GM21786 (cell line): ENCODE measurements around the gene CROCC2.

Source experiments
- ATAC-seq: cut with Tn5 transposase; IDR thresholded peaks from one replicate; pipeline ENCODE4 v1.9.1; 2021; ENCODE audit not compliant: unreplicated experiment

CROCC2 gene

GRCh38 chr2:240904216-240905175 is 1.6 kb upstream of the CROCC2 start:
- no peak for ATAC-seq

DNA sequence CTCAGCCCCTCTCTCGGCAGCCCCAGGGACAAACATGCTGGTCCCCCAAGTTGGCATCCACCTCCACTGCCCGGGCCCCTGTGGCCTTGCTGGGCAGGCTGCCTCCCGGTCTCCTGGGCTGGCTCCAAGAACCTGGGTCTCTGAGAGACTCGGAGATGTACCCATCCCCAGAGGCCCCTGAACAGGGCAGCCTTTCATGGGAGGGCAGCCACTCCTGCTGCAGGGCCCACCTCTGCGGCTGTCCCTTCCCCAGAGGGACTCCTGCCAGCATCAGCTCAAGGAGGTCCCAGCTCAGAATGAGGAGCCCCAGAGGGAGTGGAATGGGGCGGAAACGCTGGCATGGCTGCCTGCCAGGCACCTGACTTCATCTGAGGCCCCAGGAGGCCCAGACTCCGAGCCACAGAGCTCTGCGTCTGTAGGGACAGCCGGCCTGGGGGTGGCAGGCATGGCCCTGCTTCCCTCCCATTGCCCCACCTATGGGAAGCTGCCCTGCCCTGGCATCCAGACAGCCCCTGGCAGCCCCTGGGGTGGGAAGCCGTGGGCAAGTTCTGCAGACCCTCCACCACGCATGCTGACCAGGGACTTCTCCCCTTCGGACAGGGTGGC is 857 bp upstream of the CROCC2 start:
- ATAC-seq = no peak

DNA sequence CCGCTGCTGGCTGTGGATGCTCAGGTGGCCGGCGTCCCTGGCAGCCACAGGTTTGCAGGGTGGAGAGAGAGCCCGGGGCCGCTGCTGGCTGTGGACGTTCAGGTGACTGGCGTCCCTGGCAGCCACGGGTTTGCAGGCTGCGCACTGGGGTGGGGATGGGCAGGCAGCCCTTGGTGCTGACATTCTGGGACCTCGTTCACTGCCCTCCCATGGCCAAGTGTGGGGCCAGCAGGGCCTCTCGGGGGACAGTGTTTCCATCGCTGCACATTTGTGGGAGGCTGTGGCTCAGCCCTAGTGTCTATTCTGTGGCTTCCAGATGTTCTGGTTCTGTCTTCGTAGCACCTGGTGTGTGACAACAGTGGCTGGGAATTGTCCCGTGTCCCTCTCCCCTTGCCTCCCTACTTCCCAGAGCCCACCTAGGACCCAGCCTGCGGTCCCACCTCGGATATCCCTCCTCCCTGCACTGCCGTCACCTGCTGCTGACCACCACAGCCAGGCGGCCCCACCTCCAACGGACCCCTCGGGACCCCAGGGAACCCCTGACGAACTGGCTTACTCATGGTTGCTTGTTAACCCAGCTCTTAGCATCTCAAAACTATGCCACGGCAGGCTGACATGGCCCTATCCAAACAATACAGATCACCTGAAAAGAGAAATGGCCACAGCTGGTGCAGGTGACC is 915 bp downstream of the CROCC2 start:
- no peak for ATAC-seq

- no peak for ATAC-seq
Measured at GRCh38 chr2:240909216-240909974, 3.3 kb downstream of the CROCC2 start.

DNA sequence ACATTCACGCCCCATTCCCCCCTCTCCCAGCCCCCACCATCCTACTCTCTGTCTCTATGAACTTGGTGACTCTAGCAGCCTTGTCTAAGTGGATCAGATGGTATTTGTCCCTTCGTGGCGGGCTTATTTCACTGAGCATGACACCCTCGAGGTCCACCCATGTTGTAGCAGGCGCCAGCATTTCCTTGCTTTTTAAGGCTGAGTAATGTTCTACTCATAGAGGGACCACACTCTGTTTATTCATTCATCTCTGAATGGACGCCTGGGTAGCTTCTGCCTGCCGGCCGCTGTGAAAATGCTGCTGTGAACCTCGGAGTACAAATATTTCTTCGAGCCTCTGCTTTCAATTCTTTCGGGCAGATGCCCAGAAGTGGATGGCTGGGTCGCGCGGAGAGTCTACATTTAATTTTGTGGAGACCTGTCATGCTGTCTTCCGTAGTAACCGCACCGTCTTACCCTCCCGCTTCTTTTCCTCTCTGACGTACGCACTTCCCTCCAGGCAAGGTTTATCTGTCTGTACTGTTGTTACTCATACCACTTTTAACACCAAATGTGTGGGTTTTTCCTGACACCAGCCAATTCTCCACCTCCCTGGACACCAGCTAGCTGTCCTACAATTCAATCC is 5.6 kb downstream of the CROCC2 start:
- no peak for ATAC-seq

DNA sequence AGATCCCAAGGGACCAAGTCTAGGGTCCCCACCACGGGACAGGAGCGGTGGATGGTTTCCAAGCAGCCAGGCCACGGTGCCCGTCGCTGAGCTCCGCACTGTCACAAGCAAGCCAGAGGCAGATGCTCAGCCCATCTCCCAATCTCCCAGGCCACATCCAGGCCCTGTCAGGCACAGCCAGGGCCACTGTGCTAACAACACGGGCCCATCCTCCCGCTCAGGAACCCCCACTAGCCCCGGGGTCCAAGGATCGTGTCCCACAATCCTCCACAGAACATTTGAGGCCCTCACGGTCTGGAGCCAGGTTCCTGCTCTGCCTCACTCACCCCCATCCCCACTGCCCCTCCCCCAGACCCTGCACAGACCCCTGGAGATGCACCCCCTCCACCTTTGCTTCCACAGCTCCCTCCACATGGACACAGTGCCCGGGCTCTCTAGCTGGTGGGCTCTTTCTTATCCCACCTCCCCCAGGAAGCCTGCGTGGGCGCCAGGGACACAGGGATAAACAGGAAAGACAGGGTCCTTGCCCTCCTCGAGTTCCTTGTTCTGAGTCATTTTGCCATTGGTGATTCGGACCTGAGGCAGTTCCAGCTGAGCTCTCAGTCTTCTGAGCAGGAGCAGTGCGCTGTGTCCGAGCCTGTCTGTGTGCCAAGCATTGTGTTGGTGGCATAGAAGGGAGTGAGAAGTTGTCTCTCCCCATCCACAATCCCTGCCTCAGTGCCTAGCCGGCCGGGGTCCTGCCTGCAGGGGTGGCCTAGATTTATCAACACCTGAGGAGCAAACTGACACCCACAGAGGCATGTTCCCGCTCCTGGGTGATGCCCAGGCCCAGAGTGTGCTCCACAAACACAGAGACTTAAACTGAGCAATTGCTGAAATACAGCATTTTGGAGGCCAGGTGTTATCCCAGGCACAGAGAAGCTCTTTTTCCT is 7.0 kb downstream of the CROCC2 start:
- no peak for ATAC-seq

- ATAC-seq = no peak
Measured at GRCh38 chr2:240913810-240914644, 7.9 kb downstream of the CROCC2 start.

- ATAC-seq = no peak
Measured at GRCh38 chr2:240914645-240915525, 8.7 kb downstream of the CROCC2 start.

- ATAC-seq = no peak
Measured at GRCh38 chr2:240915526-240916341, 9.6 kb downstream of the CROCC2 start.

DNA sequence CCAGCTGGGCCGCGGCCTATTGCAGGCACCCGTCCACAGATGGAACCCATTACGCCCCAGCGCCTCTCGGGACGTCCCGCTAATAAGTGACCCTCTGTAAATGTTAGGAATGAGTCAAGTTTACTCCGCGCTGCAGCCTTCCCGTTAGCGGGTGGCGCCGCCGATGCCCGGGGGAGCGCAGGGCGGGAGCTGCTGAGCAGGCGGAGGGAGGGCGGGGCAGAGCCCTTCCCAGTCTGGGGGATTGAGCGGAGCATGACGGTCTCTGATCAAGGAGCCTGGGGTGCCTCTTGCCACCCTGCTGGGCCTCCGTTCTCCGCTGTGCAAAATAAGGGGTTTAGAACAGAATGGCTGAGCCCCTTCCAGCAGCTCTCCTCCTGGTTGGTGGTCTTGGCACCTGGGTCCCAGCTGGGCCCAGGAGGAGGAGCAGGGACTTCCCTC is 10.5 kb downstream of the CROCC2 start:
- ATAC-seq = no peak

DNA sequence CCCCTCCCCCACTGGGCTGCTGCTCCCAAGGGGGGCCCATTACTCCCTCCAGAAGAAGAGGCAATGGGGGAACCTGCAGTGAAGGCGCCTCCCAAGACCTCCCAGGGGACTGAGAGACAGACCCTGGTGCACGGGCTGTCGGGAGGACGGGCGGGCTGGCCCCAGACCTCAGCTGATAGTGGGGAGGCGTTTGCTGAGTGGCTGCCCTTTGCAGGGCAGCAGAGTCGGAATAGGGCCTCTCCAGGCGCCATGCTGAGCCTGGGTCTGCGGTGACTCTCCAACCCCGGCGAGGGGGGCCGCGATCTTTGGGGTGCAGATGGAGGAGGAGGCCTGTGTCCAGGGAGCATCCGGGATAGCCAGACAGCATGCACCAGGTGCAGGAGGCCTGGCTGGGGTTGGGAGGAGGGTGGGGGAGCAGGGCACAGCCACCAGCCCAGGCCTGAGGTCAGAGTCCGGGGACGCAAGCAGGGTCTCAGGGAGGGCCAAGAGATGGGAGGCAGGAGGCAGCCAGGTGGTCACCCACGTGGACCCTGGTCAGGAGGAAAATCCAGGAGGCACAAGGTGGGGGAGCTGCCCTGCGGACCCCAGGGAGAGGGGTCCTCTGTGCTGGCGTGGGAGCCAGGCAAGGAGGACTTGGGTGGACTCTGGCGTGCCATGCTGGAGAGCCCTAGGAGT is 11.0 kb downstream of the CROCC2 start:
- ATAC-seq = no peak

- ATAC-seq = no peak
Measured at GRCh38 chr2:240917684-240918257, 11.6 kb downstream of the CROCC2 start.

GRCh38 chr2:240918258-240919091 is 12.3 kb downstream of the CROCC2 start:
- no peak for ATAC-seq

- ATAC-seq = no peak
Measured at GRCh38 chr2:240919161-240919781, 13.1 kb downstream of the CROCC2 start.
